SK-N-SH (cell line): Measurements from ENCODE around the gene AFAP1. TPM values are rescaled to one million over a fixed set of nuclear protein-coding genes. Genes with fewer than 3 reads are reported as not detected.

ENCODE experiments used
- CHD2 ChIP-seq: fragments of 150-350 bp; IDR thresholded peaks from 2 replicates; pipeline ENCODE4 v1.6.1; 2018; ENCODE audit warnings: low read length; ENCODE audit not compliant: partially characterized antibody
- CTCF ChIP-seq: fragments of 200-600 bp; sonication (generic); IDR thresholded peaks from 2 replicates; pipeline ENCODE4 v1.6.1; 2017; ENCODE audit warnings: antibody characterized with exemption, mild to moderate bottlenecking, moderate library complexity
- ELF1 ChIP-seq: IDR thresholded peaks from 2 replicates; pipeline ENCODE4 v1.4.0; 2012
- EP300 ChIP-seq, 2 experiments: IDR thresholded peaks; 2 replicates each; pipeline versions ENCODE4 v1.4.0 to v1.6.1; 2012; ENCODE audit warnings: borderline replicate concordance in 1 of 2, low read depth in 1 of 2, low read length in 1 of 2
- EZH2phosphoT487 ChIP-seq: fragments of 200-600 bp; sonication (generic); IDR thresholded peaks from 2 replicates; pipeline ENCODE4 v1.6.1; 2017; ENCODE audit warnings: low read depth, mixed run types, mild to moderate bottlenecking, antibody characterized with exemption, moderate library complexity, borderline replicate concordance
- FOXJ3 ChIP-seq: sonication (generic); formaldehyde crosslinking; IDR thresholded peaks from 2 replicates; pipeline ENCODE4 v1.5.1; 2020; ENCODE audit warnings: mild to moderate bottlenecking, missing genetic modification reagents
- GABPA ChIP-seq: IDR thresholded peaks from 2 replicates; pipeline ENCODE4 v1.4.0; 2012; ENCODE audit warnings: low read depth, mild to moderate bottlenecking
- GATA2 ChIP-seq: sonication (generic); formaldehyde crosslinking; IDR thresholded peaks from 2 replicates; pipeline ENCODE4 v1.5.0; 2020; ENCODE audit warnings: mild to moderate bottlenecking, missing genetic modification reagents
- IRF3 ChIP-seq: fragments of 150-350 bp; IDR thresholded peaks from 2 replicates; pipeline ENCODE4 v1.6.1; 2016; ENCODE audit warnings: mild to moderate bottlenecking, low read depth, low read length
- JUND ChIP-seq: IDR thresholded peaks from 2 replicates; pipeline ENCODE4 v1.4.0; 2012
- MAX ChIP-seq: IDR thresholded peaks from 2 replicates; pipeline ENCODE4 v1.4.0; 2012; ENCODE audit warnings: low read depth
- MEF2A ChIP-seq: IDR thresholded peaks from 2 replicates; pipeline ENCODE4 v1.4.0; 2012; ENCODE audit warnings: low read depth, borderline replicate concordance
- MXI1 ChIP-seq: IDR thresholded peaks from 2 replicates; pipeline ENCODE4 v1.6.1; 2012; ENCODE audit warnings: mild to moderate bottlenecking, low read depth, low read length, improper control_type of control experiment
- NFIC ChIP-seq: IDR thresholded peaks from 2 replicates; pipeline ENCODE4 v1.4.0; 2012; ENCODE audit warnings: borderline replicate concordance
- PBX3 ChIP-seq: IDR thresholded peaks from 2 replicates; pipeline ENCODE4; 2012
- POLR2AphosphoS5 ChIP-seq: IDR thresholded peaks from 2 replicates; pipeline ENCODE4 v1.6.1; 2012; ENCODE audit warnings: low read depth, low read length
- RAD21 ChIP-seq: IDR thresholded peaks from 2 replicates; pipeline ENCODE4 v1.6.1; 2012; ENCODE audit warnings: mild to moderate bottlenecking, low read length
- RFX5 ChIP-seq: IDR thresholded peaks from 2 replicates; pipeline ENCODE4 v1.6.1; 2012; ENCODE audit warnings: mild to moderate bottlenecking, improper control_type of control experiment, low read length
- RXRA ChIP-seq: IDR thresholded peaks from 2 replicates; pipeline ENCODE4 v1.4.0; 2012; ENCODE audit warnings: low read depth, mild to moderate bottlenecking, borderline replicate concordance
- TCF12 ChIP-seq: IDR thresholded peaks from 2 replicates; pipeline ENCODE4 v1.4.0; 2012
- USF1 ChIP-seq: IDR thresholded peaks from 2 replicates; pipeline ENCODE4 v1.4.0; 2012; ENCODE audit warnings: low read depth, borderline replicate concordance
- YY1 ChIP-seq: IDR thresholded peaks from 2 replicates; pipeline ENCODE4 v1.4.0; 2012; ENCODE audit warnings: low read depth, mild to moderate bottlenecking
- polyA plus RNA-seq, 3 experiments: library from polyadenylated mRNA; depleted of rRNA; stranded (reverse); fragments of >200 nt; gene quantifications; 2 replicates each; pipeline ENCODE4 v1.2.3, GENCODE V29; 2012

The AFAP1 gene
- polyA plus RNA-seq, 1 of the 3 experiments (the other 2 are of a cell fraction): 67.9 TPM

GRCh38 chr4:7876201-7876875 is 63.3 kb downstream of the AFAP1 start (continued):
- peak; percentile 61 for TF ChIP-seq CTCF
- no peak for TF ChIP-seq MXI1
- no peak for TF ChIP-seq MEF2A
- TF ChIP-seq JUND: no peak
- no peak for TF ChIP-seq EZH2phosphoT487
- no peak for TF ChIP-seq FOXJ3
- no peak for TF ChIP-seq RFX5
- TF ChIP-seq MAX: no peak
- no peak for TF ChIP-seq RXRA
- no peak for TF ChIP-seq EP300 (IDR thresholded peaks at IDR 0.05; ENCODE audit: borderline replicate concordance in 1 of 2, low read depth in 1 of 2, low read length in 1 of 2)
- no peak for TF ChIP-seq CHD2
- no peak for TF ChIP-seq USF1
- TF ChIP-seq POLR2AphosphoS5: no peak
- TF ChIP-seq IRF3: no peak
- peak; percentile 50 for TF ChIP-seq RAD21
- TF ChIP-seq TCF12: no peak
- TF ChIP-seq NFIC: no peak
- TF ChIP-seq PBX3: no peak
- TF ChIP-seq YY1: no peak
- no peak for TF ChIP-seq GABPA
- TF ChIP-seq GATA2 (CRISPR knock-in tag): no peak
- no peak for TF ChIP-seq ELF1
